Gastrocnemius medialis (tissue), 4 donors: Measurements from ENCODE around the gene PRORP. TPM values are rescaled to one million over a fixed set of nuclear protein-coding genes. Genes with fewer than 3 reads are reported as not detected.

Experiments used
- ATAC-seq, 2 donors: fragments of 150-250 bp; one replicate each; pipeline ENCODE4 v1.9.1; 2016
- DNase-seq, 2 donors: peaks; one replicate each; pipeline ENCODE4 v3.0.0-alpha.2; 2019
- H3K27ac ChIP-seq, 4 donors: fragments of 200-600 bp; sonication (generic); 1 replicate in 1 of 4; 2 replicates in 3 of 4; pipeline ENCODE4 v1.5.1; 2016 to 2018; ENCODE audit warnings: mild to moderate bottlenecking in 2 of 4, moderate library complexity in 1 of 4
- H3K27me3 ChIP-seq, 3 donors: fragments of 200-600 bp; sonication (generic) in 2 of 3; 1 replicate in 1 of 3; 2 replicates in 2 of 3; pipeline versions ENCODE4 v1.5.1 to v1.6.0; 2016 to 2019; ENCODE audit warnings: mild to moderate bottlenecking in 1 of 3, moderate library complexity in 1 of 3
- H3K36me3 ChIP-seq, 2 donors: fragments of 200-600 bp; sonication (generic) in 1 of 2; one replicate each; pipeline ENCODE4 v1.5.1; 2017 to 2018
- H3K4me1 ChIP-seq, 2 donors: fragments of 200-600 bp; sonication (generic) in 1 of 2; one replicate each; pipeline ENCODE4 v1.5.1; 2016 to 2017; ENCODE audit warnings: mild to moderate bottlenecking in 2 of 2
- H3K4me3 ChIP-seq, 4 donors: fragments of 200-600 bp; sonication (generic) in 3 of 4; 1 replicate in 1 of 4; 2 replicates in 3 of 4; pipeline ENCODE4 v1.5.1; 2016 to 2019; ENCODE audit warnings: mild to moderate bottlenecking in 2 of 4
- H3K9me3 ChIP-seq, 3 donors: fragments of 200-600 bp; sonication (generic) in 2 of 3; 1 replicate in 1 of 3; 2 replicates in 2 of 3; pipeline ENCODE4 v1.5.1; 2016 to 2019
- POLR2A ChIP-seq, 2 donors: fragments of 450-650 bp; IDR thresholded peaks; one replicate each; pipeline ENCODE4 v1.6.1; 2017; ENCODE audit warnings: antibody characterized with exemption in 2 of 2, mild to moderate bottlenecking in 2 of 2, moderate library complexity in 2 of 2
- in situ Hi-C, 4 donors: fragments of 200-750 bp; cut with MboI; loops; one replicate each; pipeline versions ENCODE4 v1.15.0 to v1.8.0; 2017; ENCODE audit warnings: low sequenced_read_pairs in 4 of 4
- intact Hi-C: fragments of 100-400 bp; cut with DNase I; formaldehyde crosslinking; loops from one replicate; pipeline ENCODE4 v1.15.1; 2023; ENCODE audit warnings: low total_unique reads
- total RNA-seq, 4 donors: library from RNA; depleted of rRNA; stranded (reverse); fragments of >200 nt; gene quantifications; one replicate each; pipeline versions ENCODE4 v1.1.0 to v1.2.3, GENCODE V29; 2016
- TF ChIP-seq, protein P1 (sequence below), 5 experiments: fragments of 450-650 bp in 3 of 5; fragments of 200-600 bp in 2 of 5; sonication (generic) in 2 of 5; IDR thresholded peaks in 4 of 5; conservative IDR thresholded peaks in 1 of 5; 1 replicate in 4 of 5; 2 replicates in 1 of 5; pipeline ENCODE4 v1.5.1; 2016 to 2019; ENCODE audit warnings: antibody characterized with exemption in 5 of 5, mild to moderate bottlenecking in 3 of 5, moderate library complexity in 3 of 5

The PRORP gene
- total RNA-seq, 4 donors from 2014 or later: 14.8 to 21.8 (median 20.0) TPM

DNA sequence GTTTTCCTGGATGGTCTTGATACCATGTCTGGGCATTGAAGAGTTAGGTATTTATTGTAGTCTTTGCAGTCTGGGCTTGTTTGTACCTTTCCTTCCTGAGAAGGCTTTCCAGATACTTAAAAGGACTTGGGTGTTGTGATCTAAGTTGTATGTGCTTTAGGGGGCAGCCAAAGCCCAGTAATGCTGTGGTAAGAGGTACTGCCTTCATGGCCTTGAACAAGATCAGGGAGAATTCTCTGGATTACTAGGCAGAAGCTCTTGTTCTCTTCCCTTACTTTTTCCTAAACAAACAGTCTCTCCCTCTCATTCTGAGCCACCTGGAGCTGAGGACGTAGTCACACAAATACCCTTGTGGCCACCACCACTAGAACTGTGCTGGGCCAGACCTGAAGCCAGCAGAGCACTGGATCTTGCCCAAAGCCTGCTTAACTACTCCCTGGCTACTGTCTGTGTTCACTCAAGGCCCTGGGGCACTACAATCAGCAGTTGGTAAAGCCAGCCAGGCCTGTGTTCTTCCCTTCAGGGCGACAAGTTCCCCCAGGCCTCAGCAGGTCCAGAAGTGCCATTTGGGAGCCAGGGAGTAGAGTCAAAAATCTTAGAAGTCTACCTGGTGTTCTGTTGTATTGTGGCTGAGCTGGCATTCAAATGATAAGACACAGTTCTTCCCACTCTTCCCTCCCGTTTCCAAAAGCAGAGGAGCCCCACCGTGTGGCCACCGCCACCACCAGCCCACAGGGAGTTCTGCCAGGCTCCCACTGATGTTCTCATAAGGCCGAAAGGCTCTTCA lies 11.4 kb downstream of the PRORP start:
- Histone ChIP-seq H3K4me3 (no peak overlapping the region), H3K27ac (no peak overlapping the region), H3K4me1 (no peaks in the 10 kb centered on the region), H3K27me3 (no peaks in the 10 kb centered on the region), H3K9me3 (no peaks in the 10 kb centered on the region), H3K36me3 (peaks cover 0 to 6% of the 10 kb centered on the region in 2 donors)
- in situ Hi-C loops: no loop called here
- TF ChIP-seq POLR2A (IDR thresholded peaks at IDR 0.05): no peak
- TF ChIP-seq, protein P1, sequence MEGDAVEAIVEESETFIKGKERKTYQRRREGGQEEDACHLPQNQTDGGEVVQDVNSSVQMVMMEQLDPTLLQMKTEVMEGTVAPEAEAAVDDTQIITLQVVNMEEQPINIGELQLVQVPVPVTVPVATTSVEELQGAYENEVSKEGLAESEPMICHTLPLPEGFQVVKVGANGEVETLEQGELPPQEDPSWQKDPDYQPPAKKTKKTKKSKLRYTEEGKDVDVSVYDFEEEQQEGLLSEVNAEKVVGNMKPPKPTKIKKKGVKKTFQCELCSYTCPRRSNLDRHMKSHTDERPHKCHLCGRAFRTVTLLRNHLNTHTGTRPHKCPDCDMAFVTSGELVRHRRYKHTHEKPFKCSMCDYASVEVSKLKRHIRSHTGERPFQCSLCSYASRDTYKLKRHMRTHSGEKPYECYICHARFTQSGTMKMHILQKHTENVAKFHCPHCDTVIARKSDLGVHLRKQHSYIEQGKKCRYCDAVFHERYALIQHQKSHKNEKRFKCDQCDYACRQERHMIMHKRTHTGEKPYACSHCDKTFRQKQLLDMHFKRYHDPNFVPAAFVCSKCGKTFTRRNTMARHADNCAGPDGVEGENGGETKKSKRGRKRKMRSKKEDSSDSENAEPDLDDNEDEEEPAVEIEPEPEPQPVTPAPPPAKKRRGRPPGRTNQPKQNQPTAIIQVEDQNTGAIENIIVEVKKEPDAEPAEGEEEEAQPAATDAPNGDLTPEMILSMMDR (IDR thresholded peaks at IDR 0.05 in 4 of 5, conservative IDR thresholded peaks at IDR 0.05 in 1 of 5): no peak
- ATAC-seq: no peak
- intact Hi-C loops: no loop called here
- no peak for DNase-seq

DNA sequence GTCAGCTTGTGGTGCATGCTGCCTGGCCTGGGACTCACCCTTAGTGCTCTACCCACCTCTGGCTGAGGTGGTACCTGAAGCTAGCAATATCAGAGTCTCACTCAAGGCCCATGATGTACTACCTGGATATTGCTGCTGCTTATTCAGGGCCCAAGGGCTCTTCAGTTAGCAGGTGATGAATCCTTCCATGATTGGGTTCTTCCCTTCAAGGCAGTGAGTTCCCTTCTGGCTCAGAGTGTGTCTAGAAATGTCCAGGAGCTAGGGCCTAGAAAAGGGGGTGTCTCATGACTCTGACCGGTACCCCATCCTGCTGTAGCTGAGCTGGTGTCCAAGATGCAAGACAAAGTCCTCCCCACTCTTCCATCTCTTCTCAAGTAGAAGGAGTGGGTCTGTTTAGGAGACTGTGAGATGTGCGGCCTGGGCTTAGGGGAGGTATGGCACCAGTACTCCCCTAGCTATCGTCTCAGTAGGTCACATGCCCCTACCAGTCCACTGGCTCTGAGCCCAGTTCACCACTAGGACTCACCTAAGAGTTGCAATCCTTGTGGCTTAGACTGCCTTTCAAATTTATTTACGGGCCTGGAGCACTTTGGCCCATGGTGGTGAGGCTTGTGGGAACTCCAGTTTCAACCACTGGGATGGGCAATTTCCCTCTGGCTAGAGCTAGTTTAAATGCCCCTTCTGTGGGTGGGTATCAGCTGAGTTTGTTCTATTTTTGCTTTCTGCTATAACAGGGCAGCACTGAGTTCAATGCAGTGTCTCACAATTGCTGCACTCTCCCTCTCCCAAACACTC lies 12.2 kb downstream of the PRORP start:
- intact Hi-C loops (no loop called here), in situ Hi-C loops (no loop called here)
- Histone ChIP-seq H3K4me1 (no peaks in the 10 kb centered on the region), H3K4me3 (no peak overlapping the region), H3K27ac (no peak overlapping the region), H3K36me3 (peaks cover 0 to 6% of the 10 kb centered on the region in 2 donors), H3K27me3 (no peaks in the 10 kb centered on the region), H3K9me3 (no peaks in the 10 kb centered on the region)
- DNase-seq: no peak
- TF ChIP-seq, protein P1 (IDR thresholded peaks at IDR 0.05 in 4 of 5, conservative IDR thresholded peaks at IDR 0.05 in 1 of 5): no peak
- no peak for TF ChIP-seq POLR2A (IDR thresholded peaks at IDR 0.05)
- no peak for ATAC-seq

GRCh38 chr14:35138585-35138984 lies 16.2 kb downstream of the PRORP start:
- in situ Hi-C loops: no loop called here
- no peaks in the 10 kb centered on the region for H3K27me3 ChIP-seq
- DNase-seq: no peak

DNA sequence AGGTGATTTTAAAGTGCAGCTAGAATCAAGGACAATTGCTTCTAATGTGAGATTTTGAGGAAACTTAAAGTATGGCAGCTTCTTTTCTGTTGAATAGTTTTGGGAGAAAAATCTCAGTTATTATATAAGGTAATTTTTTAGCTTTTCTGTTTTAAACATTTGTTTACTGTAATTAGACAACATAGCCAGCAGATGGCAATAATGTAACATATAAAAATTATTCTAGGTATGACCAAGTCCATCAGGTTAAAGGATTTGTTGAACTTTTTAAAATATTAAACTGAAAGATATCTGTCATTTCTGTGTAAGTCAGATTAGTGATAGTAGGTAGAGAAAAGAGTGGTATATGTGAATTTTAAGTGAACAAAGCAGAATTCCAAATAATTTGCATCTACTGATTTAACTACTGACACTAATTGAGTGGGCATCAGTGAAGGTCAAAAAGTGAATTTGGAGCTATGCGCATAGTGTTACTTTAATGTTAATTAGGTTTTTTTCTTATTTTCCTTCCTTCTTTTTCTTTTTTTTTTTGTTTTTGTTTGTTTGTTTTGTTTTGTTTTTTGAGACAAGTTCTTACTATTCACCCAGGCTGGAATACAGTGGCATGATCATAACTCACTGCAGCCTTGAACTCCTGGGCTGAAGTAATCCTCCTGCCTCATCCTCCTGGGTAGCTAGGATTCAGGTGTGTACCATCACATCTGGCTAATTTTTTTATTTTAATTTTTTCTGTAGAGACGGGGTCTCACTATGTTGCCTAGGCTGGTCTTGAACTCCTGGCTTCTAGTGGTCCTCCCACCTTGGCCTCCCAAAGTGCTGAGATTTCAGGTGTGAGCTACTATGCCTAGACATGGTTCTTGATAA lies 18.6 kb downstream of the PRORP start:
- DNase-seq: no peak
- Histone ChIP-seq H3K27me3 (no peaks in the 10 kb centered on the region), H3K27ac (no peak overlapping the region), H3K4me3 (no peak overlapping the region), H3K36me3 (no peaks in the 10 kb centered on the region), H3K9me3 (no peaks in the 10 kb centered on the region), H3K4me1 (no peaks in the 10 kb centered on the region)
- intact Hi-C loops: loop anchor here (1.0 to 10.0 kb wide), 3 partner anchors 84 to 281 kb away; no protein-coding TSS in a partner anchor
- ATAC-seq: no peak
- TF ChIP-seq, protein P1 (IDR thresholded peaks at IDR 0.05 in 4 of 5, conservative IDR thresholded peaks at IDR 0.05 in 1 of 5): peak in 3 of 5 experiments; percentile 33 to 52 (median 50)
- no peak for TF ChIP-seq POLR2A (IDR thresholded peaks at IDR 0.05)
- in situ Hi-C loops: loop anchor here in 2 of 4 donors (5.0 kb wide), 2 partner anchors 271 to 281 kb away; no protein-coding TSS in a partner anchor

More at GRCh38 chr14:35138585-35138984, 16.2 kb downstream of the PRORP start:
- Histone ChIP-seq H3K9me3 (no peaks in the 10 kb centered on the region), H3K4me3 (no peak overlapping the region), H3K36me3 (no peaks in the 10 kb centered on the region), H3K4me1 (no peaks in the 10 kb centered on the region), H3K27ac (no peak overlapping the region)
- intact Hi-C loops: no loop called here
- TF ChIP-seq, protein P1 (IDR thresholded peaks at IDR 0.05 in 4 of 5, conservative IDR thresholded peaks at IDR 0.05 in 1 of 5): no peak
- no peak for TF ChIP-seq POLR2A (IDR thresholded peaks at IDR 0.05)
- ATAC-seq: no peak
